CD4-positive, alpha-beta T cell treated with Interleukin-17A for 1 hour (primary cell): Measurements from ENCODE around the gene CCDC51.
A peak's percentile ranks its signal among the peaks of the same experiment; 100 is the strongest.
"Not testable (repeated sequence)": the region's sequence is repeated elsewhere in the genome, so short reads cannot be mapped to it uniquely, and the experiment has no call there.

Experiments used
- DNase-seq: peaks from one replicate; pipeline ENCODE4 v3.0.0-alpha.2; 2020

The CCDC51 gene

DNA sequence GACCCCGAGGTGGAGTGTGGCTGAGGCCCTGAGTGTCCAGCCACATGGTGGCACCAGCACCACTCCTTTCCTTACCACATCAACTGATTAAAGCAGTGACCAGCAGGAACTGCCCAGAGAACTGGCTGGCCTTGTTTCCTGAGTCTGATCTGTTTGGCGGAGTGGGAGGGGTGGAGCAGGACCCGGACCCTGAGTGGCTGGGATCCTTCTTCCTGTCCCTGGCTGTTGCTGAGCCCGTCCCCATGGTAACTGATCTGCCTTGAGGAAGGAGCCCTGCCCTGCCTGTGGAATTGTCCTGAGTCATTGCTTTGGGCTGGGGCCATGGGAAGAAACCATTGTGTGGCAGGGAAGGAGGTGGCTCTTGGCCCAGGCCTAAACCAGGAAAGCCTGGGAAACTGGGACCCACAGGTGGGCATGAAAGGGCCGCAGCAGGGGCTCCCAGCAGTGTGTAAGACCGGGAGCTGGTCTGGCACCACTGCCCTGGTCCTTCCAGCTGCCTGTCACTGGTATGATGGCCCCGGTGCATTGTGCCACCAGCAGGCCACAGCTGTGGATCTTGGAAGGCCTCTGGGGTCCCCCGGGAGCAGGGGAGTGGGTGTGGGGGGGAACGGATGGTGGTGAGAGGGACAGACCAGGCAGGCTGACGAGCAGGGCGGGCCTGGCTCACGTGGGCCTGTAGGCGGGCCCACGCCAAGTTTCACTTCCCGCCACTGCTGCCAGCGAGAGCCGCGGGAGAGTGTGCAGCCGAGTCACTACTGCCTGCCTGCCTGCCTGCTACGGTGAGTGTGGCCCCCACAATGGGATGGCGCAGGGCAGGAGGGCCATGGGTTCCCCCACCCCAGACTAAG, 25.8 kb upstream of the CCDC51 start:
- peak; percentile 81 for DNase-seq

DNA sequence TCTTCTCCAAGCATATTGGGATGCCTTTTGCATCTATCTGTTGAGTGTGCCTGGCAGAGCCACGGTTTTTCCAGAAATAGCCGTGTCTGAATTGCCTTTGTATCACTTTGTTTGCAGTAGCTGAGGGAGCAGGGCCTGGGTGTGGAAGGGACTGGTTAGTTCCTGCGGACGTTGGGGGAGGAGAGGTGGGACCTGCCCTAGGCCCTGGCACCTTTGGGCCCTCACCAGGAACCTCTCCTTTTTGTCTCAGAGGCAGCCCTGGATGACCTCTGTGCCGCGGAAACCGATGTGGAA, 25.3 kb upstream of the CCDC51 start:
- no peak for DNase-seq

DNA sequence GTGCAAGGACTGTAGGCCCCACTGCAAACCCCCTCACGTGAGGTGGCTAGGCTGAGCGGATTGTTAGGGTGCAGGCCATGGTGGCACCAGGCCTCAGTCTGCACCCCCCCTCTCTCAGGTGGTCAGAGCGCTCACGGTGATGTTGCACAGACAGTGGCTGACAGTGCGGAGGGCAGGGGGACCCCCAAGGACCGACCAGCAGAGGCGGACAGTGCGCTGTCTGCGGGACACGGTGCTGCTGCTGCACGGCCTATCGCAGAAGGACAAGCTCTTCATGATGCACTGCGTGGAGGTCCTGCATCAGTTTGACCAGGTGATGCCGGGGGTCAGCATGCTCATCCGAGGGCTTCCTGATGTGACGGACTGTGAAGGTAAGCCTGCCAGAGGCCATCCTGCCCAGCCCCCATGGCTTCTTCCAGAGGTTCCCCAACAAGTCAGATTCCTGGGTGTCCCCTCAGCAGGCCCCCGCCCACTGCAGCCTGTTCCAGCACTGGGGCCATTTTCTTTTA, 24.8 kb upstream of the CCDC51 start:
- no peak for DNase-seq

DNA sequence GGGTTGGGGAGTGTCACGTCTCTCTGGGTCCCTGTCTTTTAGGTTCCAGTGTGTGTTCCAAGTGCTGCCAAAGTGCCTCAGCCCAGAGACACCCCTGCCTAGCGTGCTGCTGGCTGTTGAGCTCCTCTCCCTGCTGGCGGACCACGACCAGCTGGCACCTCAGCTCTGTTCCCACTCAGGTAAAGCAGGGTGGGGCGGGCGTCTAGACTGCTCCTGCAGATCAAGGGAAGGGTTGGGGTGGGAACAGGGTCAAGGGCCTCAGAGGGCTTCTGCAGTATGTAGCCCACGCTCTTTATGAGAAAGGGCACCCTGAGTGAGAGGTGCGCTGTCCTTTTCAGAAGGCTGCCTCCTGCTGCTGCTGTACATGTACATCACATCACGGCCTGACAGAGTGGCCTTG, 23.8 kb upstream of the CCDC51 start:
- no peak for DNase-seq

DNA sequence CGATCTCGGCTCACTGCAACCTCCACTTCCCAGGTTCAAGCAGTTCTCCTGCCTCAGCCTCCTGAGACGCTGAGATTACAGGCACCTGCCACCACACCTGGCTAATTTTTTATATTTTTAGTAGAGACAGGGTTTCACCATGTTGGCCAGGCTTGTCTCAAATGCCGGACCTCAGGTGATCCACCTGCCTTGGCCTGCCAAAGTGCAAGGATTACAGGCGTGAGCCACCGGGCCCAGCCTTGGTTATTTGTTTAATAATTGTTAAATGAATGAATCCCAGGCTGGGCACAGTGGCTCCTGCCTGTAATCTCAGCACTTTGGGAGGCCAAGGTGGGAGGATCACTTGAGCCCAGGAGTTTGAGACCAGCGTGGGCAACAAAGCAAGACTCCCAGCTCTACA, 21.8 kb upstream of the CCDC51 start:
- not testable (repeated sequence) for DNase-seq

DNA sequence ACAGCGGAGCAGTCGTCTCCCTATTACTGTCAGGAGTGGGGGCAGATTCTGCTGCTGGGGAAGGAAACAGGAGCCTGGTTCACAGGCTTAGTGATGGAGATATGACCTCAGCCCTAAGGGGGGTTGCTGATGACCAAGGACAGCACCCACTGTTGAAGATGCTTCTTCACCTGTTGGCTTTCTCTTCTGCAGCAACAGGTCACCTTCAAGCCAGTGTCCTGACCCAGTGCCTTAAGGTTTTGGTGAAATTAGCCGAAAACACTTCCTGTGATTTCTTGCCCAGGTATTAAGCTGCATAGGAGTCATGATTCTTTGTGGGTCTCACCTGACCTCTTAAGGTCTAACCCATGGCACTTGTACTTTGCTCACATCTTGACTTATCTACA, 20.6 kb upstream of the CCDC51 start:
- no peak for DNase-seq

DNA sequence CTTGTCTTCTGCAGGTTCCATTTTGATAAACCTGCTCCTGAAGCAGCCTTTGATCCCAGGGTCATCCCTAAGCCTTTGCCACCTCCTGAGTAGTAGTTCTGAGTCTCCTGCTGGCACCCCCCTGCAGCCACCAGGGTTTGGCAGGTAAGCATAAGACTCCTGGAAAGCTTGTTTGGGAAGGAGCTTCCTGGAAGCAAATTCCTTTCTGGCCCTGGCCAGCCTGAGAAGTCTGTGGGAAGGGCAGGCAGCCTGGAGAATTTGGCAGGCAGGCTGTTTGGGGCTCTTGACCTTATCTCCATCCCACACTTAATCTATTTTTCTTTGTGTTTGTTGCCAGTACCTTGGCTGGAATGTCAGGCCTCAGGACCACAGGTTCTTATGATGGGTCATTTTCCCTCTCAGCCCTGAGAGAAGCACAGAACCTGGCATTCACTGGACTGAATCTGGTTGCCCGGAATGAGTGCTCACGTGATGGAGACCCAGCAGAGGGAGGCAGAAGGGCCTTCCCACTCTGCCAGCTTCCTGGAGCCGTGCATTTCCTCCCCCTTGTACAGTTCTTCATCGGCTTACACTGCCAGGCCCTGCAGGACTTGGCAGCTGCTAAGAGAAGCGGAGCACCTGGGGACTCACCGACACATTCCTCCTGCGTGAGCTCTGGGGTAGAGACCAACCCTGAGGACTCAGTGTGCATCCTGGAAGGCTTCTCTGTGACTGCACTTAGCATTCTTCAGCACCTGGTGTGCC, 20.0 kb upstream of the CCDC51 start:
- DNase-seq, result no peak

DNA sequence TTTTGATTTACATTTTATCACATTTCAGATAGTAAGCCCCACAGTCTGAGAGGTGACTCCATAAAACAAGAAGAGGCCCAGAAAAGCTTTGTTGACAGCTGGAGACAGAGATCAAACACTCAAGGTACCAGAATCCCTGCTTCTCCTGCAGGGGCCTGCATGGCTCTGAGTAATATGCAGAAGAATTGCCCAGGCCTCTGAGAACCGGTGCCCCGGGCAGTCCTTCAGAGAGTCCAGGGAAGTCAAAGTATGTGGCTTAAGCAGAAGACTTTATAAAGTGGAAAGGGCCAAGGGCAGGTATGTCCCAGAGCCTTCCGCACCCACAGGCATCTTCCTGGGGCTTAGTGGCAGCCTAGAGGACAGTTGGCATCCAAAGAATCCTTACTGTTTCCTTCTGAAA, 19.4 kb upstream of the CCDC51 start:
- DNase-seq, result no peak

DNA sequence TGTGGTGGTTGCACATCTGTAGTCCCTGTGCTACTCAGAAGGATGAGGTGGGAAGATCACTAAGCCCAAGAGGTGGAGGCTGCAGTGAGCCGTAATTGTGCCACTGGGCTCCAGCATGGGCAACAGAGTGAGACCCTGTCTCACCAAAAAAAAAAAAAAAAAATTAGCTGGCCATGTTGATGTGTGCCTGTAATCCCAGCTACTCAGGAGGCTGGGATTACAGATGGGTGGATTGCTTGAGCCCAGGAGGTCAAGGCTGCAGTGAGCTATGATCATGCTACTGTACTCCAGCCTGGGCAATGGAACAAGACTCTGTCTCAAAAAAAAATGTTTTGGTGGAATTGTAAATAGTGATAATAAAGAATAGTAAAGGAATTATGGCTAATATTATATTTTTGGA, 16.5 kb upstream of the CCDC51 start:
- DNase-seq, result no peak

DNA sequence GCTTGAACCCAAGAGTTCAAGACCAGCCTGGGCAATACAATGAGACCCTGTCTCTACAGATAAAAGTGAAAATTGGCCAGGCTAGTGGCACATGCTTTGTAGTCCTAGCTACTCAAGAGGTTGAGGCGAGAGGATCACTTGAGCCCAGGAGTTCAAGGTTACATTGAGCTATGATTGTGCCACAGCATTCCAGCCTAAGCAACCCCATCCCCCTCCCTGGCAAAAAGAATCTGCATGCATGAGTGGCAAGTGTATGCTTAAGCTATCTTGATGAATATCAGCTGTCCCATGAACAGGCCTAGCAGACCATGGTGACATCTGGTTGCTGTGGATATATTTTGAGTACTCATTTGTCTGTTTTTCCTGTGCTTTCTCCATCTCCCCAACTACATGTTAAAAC, 11.4 kb upstream of the CCDC51 start:
- DNase-seq, result no peak

DNA sequence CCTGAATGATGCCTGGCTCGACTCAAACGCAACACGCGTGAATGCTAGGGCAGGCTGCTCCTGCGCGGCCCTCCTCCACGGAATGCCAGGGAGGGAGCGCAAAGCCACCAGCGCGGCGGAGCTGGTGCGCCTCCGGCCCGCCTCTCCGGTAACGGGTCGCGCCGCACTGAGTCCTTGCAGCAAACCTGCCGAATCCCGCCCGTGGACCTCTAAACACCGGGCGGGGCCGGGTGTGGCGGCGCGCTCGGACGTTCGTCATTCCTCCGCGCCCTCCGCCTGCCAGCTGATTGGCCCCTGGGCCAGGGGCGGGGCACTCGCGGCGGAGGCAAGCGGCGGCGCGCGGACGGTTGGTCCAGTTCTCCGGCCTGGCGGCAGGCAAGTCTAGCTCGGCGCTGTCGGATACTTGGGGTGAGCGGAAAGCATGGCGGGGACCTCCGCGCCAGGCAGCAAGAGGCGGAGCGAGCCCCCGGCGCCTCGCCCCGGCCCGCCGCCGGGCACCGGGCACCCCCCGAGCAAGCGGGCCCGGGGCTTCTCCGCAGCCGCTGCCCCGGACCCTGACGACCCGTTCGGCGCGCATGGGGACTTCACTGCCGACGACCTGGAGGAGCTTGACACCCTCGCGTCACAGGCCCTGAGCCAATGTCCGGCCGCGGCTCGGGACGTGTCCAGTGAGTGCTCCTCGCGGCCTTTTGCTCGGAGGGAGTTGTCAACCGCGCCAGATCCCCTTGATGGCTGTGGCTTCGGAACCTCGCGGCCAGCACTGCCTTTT, 6.7 kb upstream of the CCDC51 start, which contains the start of gene ATRIP:
ATRIP (plus strand) TSS at position 313 of the 769 bp plus-strand sequence; CDS start at position 422, 109 bp downstream.
- DNase-seq, result peak; percentile 89

DNA sequence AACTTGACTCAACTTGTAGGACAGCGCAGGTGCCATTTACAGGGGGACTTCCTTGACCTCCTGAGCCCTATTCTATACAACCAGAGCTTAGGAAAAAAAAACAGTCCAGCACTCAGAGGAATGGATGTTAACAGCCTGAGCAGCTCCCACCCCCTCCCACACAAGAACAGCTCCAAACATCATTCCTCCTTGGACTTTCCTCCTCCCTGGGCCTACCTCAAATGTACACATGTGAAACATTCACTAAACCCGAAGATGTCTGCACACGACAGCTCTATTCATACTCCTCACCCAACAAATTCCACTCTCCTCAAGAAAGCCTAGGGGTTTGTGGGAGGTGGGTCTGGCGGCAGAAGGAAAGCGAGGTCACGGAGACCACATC, 6.1 kb upstream of the CCDC51 start:
- DNase-seq, result no peak

DNA sequence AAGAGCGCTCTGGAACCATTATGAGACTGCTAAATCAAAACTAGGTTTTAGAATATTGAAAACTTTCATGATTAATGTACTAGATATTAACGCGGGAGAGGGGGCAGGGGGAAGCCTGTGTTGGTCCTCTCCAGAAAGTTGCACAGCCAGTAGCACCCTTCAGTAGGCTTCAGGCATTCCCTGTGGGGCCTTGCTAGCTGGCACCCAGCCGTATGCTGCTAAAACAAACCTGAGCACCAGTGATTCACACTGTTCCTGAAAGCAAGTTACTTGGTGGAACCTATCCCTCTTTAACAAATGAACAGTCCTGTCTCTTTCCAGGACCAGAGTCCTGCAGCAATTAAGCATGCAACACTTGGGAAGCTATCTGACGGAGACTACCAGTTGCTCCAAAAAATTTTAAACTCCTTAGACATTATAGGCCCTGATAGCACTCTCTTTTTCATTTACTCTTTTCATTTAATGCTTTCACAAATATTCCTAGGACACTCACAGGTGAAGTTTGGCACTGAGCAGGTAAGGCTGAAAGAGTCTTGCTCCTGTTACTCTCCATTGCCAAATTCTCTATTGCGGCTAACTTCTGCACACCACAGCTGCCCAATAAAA, 5.5 kb upstream of the CCDC51 start:
- no peak for DNase-seq

DNA sequence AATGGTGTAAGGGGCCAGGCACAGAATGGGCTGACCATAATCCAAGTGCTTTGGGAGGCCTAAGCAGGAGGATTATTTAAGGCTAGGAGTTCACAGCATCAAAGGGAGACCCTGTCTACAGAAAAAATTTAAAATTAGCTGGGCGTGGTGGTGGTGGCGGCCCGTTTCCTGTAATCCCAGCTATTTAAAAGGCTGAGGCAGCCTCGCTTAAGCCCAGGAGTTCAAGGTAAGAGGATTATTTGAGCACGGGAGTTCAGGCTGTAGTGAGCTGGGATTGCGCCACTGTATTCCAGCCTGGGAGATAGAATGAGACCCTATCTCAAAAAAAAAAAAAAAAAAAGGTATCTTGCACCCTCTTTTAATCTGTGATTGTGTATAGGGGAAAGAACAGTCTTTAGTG, 2.0 kb upstream of the CCDC51 start:
- no peak for DNase-seq

DNA sequence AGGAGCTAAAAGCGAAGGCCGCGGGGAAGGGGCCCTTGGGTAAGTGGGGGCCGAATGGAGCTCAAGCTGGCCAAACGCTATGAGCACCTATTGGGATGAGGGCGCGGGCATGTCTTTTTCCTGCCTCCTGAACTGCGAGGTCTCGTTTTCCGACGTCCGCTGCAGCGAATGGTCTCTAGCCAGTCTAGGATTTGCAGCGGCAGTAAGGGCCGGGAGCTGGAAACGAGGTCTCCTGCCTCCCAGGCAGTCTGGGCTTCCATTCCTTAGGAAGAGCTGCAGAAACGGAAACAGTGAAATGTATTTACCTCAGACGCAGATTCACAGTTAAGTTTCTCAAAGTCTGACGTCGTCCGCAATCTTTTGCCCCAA, 655 bp upstream of the CCDC51 start:
- DNase-seq, result peak; percentile 39

DNA sequence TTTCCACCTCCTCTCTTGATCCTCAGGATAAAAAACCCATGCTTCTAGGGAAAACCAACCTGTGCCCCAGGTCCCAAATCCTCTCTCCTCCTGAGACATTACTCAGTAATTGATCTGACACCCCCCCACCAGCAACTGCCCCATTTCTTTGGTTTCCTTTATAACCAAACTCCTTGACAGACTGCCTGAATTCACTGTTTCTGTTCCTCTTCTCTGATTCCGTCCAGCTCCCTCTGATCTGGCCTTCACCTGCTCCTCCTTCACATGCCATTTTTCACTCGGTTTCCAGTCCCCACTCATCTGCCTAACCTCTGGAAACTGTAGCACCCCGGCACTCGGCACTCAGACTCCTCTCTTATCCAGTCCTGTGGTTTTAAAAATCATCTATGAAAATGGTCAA, 2.1 kb downstream of the CCDC51 start:
- no peak for DNase-seq

DNA sequence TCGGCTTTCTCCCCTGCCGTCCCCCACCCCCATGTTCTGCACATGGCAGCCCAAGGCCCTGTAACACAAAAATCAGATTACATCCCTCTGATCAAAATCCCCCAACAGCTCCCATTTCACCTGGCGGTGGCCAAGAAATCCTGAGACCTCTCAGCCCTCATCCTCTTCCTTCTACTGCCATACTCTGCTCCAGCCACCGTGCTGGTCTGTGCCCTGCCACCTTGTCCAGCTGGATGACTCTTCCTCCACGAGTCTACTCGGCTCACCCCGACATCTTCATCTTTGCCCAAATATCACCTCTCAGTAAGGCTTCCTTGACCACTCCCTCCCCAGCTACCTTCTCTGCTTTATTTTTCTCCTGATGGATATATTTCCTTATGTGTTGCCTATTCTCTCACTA, 3.1 kb downstream of the CCDC51 start:
- no peak for DNase-seq

DNA sequence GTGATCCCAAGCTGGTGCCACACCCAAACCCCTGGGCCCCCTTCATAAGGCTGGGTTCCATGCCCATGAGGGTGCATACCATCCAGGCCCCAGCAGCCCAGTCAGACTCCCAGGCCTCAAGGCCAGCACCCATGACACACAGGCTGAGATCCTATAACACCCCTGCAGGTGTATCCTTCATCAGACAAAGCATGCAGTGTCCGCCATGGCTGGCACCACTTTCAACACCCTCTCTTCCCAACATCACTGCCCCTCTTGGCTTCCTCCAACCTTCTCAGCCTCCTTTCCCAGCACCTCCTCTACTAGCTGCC, 3.5 kb downstream of the CCDC51 start:
- DNase-seq, result no peak

DNA sequence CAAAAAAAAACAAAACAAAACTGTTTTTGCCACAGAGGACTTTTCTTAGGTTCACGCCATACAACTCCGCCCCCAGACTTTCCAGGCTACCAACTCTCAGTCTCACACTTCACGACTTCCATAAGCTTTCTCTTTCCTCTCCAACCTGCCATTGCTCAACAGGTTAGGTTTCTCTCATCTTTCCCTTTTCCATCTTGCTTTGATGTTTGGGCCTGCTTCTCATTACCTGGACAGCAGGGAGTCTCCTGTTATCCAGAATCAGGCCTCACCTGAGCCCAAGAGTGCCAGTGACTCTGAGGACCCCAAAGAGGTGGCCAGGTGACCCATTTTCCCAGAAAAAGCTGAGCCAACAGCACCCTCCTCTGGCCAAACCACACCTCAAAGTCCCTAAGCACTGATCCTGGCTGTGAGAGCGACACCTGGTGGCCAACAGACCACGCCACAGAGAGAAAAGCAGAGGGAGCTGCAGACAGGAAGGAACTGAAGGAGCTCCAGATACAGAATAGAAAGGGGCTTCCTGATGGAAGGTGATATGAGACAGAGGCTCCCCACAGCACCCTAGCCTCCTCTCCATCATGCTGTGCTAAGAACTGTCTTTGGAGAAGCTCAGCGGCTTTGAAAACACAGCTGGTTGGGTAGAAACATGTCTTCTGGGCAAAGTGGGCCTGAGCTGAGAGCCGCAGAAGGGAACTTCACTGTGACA, 4.0 kb downstream of the CCDC51 start:
- DNase-seq, result peak; percentile 91

DNA sequence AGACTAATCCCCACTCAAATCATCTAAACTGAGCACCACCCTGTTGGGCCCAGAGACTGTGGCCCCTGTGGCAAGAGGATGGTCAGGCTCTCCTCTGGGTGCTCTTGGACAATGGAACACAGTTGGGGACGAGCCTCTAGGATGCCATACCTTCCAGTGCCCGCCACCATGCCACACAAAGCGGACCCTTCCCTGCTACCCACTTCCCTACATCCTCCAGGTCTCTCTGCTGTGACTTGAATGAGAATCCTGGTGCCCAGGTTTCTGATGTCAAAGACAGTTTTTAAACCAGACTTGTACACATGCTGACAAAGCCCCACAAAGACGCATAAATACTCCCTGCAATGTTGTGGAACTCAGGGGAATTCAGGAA, 4.7 kb downstream of the CCDC51 start:
- no peak for DNase-seq

DNA sequence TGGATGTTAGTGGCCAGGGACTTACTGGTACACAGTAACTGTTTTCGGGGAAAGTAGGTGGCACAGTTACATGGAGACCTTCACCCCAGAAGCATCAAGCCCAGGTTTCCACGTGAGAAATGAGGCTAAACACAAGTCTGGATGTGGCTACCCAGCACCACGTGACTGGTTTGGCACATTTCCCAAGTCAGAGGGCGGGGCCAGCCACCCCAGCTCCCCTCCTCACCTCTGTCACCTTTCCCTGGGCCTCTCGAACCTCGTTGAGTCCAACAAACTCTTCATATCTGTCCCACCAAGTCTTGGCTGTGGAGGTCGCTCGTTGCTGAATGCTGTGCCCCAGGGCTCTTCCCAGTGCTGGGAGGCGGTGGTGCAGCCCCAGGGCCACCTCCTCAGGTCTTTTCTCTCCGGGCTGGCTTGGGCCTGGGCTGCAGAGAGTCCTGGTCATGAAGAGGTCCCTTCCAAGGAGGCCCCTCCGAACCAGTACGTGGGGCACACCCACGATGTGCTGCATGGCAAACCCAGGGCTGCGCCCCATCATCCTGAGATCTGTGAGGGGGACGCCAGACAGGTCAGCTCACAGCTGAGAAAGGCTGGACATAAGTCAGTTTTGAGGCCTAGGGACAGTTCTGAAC, 5.2 kb downstream of the CCDC51 start:
- no peak for DNase-seq

DNA sequence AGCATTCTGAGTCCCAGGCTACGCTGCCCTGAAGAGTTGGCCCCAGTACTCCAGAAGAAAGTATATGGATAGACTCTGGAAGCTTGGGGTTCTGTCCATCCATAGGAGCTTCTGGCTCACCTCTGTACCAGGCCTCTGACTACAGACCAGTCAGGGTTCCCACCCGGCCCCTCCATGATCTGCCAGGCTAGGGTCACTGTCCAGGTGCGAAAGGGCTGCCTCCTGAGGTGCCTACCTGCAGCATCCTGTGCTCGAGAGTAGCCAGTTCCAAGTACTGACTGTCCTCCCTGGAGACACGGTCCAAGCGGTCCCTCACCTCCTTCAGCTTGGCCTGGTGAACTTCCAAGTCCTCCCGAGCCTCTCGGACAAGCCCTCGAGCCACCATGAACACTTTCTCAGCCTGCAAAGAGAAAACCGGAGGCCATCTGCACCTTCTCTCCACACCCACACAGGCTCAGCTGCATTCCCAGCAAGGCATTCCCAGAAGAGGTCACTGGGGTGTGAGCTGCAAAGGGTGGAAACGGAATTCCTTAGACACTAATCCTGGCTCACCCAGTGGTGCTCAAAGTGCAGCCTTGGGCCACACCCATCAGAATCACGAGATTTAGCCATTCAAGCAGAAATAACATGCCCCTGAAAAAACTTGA, 6.3 kb downstream of the CCDC51 start:
- DNase-seq, result no peak
